ENCODE measurements around the gene CD8B. TPM values are rescaled to one million over a fixed set of nuclear protein-coding genes. Genes with fewer than 3 reads are reported as not detected.

The CD8B gene
- total and polyA plus RNA-seq, 7 donors = 0.71 to 11.6 (median 1.2) TPM; not detected in 2

DNA sequence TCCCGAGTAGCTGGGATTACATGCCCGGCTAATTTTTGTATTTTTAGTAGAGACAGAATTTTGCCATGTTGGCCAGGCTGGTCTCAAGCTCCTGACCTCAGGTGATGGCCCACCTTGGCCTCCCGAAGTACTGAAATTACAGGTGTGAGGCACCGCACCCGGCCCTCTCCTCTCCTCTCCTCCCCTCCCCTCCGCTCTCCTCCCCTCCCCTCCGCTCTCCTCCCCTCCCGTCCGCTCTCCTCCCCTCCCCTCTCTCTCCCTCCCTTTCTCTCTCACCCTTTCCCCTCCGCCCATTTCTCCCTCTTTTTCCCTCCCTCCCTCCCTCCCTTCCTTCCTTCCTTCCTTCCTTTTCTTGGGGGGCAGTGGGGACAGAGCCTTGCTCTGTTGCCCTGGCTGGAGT is 28.4 kb downstream of the CD8B start:
- Histone ChIP-seq H3K4me3 (no peak overlapping the region), H3K36me3 (no peaks in the 10 kb centered on the region), H3K27ac (no peak overlapping the region), H3K27me3 (no peaks in the 10 kb centered on the region), H3K9me3 (no peaks in the 10 kb centered on the region), H3K4me1 (peaks cover 0 to 10% (median 0%) of the 10 kb centered on the region in 4 donors)
- no peak for DNase-seq
- intact Hi-C loops (cut with DNase I) = no loop called here
- WGBS, 2 donors = 85 to 92% methylated on average over 10 of the region's 10 CpGs
- TF ChIP-seq POLR2AphosphoS5 (IDR thresholded peaks at IDR 0.05) (no peak), POLR2A (IDR thresholded peaks at IDR 0.05) (no peak), EP300 (IDR thresholded peaks at IDR 0.05) (no peak)
- TF ChIP-seq, protein P1, sequence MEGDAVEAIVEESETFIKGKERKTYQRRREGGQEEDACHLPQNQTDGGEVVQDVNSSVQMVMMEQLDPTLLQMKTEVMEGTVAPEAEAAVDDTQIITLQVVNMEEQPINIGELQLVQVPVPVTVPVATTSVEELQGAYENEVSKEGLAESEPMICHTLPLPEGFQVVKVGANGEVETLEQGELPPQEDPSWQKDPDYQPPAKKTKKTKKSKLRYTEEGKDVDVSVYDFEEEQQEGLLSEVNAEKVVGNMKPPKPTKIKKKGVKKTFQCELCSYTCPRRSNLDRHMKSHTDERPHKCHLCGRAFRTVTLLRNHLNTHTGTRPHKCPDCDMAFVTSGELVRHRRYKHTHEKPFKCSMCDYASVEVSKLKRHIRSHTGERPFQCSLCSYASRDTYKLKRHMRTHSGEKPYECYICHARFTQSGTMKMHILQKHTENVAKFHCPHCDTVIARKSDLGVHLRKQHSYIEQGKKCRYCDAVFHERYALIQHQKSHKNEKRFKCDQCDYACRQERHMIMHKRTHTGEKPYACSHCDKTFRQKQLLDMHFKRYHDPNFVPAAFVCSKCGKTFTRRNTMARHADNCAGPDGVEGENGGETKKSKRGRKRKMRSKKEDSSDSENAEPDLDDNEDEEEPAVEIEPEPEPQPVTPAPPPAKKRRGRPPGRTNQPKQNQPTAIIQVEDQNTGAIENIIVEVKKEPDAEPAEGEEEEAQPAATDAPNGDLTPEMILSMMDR (IDR thresholded peaks at IDR 0.05) = no peak

DNA sequence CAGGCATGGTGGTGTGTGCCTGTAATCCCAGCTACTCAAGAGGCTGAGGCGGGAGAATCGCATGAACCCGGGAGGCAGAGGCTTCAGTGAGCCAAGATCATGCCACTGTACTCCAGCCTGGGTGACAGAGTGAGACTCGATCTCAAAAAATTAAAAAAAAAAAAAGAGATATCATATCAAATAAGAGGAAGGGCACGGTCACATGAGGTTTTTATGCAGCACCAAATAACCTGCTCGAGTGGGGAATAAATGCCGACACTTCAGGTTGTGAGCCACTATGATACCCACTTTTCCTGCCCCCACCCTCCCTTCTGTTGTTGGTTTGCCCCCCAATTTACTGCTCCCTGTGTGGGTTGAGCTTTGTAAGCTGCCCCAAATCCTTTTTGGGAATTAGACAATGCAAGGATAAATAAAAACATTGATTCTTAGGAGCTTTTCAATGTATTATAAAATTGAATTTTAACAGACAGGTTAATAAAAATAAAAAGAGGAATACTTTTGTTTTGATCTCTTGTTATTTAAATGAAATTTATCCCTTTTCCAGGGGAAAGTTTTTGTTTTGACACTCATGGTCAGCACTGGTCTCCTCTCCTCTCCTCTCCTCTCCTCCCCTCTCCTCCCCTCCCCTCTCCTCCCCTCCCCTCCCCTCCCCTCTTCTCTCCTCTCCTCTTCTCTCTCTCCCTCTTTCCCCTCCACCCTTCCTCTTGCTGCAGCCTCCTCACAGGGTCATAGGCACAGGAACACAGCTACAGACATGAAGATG is 29.2 kb downstream of the CD8B start:
- DNase-seq = no peak
- TF ChIP-seq EP300 (IDR thresholded peaks at IDR 0.05) (no peak), POLR2AphosphoS5 (IDR thresholded peaks at IDR 0.05) (no peak), POLR2A (IDR thresholded peaks at IDR 0.05) (no peak)
- TF ChIP-seq, protein P1 (IDR thresholded peaks at IDR 0.05) = no peak
- intact Hi-C loops (cut with DNase I) = no loop called here
- H3K4me3 ChIP-seq = no peak overlapping the region
- H3K4me1 ChIP-seq = peaks cover 0 to 5% (median 0%) of the 10 kb centered on the region in 4 donors
- H3K36me3 ChIP-seq = no peaks in the 10 kb centered on the region
- 79 to 82% methylated on average over 7 of the region's 7 CpGs for WGBS, 2 donors
- no peak overlapping the region for H3K27ac ChIP-seq
- no peaks in the 10 kb centered on the region for H3K27me3 ChIP-seq
- no peaks in the 10 kb centered on the region for H3K9me3 ChIP-seq

DNA sequence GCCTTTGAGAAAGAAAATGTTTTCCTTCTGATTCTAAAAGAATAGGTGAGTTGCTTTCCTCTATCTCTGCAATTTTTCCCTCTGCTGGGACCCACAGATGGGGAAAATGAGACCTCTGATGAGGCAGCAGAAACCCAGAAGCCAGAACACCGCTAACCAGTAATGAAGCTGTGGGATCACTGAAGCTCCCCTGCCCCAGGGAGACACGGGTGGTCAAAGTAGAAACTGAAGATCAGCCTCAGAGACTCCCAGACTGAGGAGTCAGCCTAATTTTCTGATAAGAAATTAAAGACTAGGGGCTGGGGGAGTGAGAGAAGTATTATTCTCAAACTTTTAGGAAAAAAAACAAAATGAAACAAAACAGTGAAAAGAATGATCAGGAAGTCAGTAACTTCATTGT is 30.1 kb downstream of the CD8B start:
- Histone ChIP-seq H3K4me3 (no peak overlapping the region), H3K36me3 (no peaks in the 10 kb centered on the region), H3K9me3 (no peaks in the 10 kb centered on the region), H3K27me3 (no peaks in the 10 kb centered on the region), H3K4me1 (peaks cover 0 to 2% (median 0%) of the 10 kb centered on the region in 4 donors), H3K27ac (no peak overlapping the region)
- WGBS, 2 donors = 62 to 65% methylated on average over 2 of the region's 2 CpGs
- TF ChIP-seq POLR2A (IDR thresholded peaks at IDR 0.05) = no peak
- TF ChIP-seq, protein P1 (IDR thresholded peaks at IDR 0.05) = no peak
- DNase-seq = no peak
- intact Hi-C loops (cut with DNase I) = no loop called here

DNA sequence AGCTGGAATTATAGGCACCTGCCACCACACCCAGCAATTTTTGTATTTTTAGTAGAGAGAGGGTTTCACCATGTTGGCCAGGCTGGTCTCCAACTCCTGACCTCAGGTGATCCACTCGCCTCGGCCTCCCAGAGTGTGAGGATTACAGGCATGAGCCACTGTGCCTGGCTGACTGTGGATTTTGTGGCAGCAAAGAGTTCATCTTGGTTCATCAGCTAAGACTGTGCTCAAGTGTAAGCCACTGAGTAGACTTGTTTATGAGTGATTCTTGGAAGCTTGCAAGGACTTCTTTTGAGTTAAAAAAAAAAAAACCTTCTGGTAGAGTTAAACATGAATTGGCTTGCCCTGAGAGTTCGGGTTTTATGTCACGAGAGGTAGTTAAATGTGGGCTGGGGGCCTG is 34.7 kb downstream of the CD8B start:
- intact Hi-C loops (cut with DNase I) = no loop called here
- DNase-seq = no peak
- no peak for TF ChIP-seq POLR2AphosphoS5 (IDR thresholded peaks at IDR 0.05)
- Histone ChIP-seq H3K27ac (no peak overlapping the region), H3K4me3 (no peak overlapping the region), H3K4me1 (no peaks in the 10 kb centered on the region), H3K36me3 (no peaks in the 10 kb centered on the region), H3K9me3 (peaks cover 0 to 4% (median 0%) of the 10 kb centered on the region in 4 donors), H3K27me3 (no peaks in the 10 kb centered on the region)
- WGBS, 2 donors = 87 to 88% methylated on average over 4 of the region's 4 CpGs

DNA sequence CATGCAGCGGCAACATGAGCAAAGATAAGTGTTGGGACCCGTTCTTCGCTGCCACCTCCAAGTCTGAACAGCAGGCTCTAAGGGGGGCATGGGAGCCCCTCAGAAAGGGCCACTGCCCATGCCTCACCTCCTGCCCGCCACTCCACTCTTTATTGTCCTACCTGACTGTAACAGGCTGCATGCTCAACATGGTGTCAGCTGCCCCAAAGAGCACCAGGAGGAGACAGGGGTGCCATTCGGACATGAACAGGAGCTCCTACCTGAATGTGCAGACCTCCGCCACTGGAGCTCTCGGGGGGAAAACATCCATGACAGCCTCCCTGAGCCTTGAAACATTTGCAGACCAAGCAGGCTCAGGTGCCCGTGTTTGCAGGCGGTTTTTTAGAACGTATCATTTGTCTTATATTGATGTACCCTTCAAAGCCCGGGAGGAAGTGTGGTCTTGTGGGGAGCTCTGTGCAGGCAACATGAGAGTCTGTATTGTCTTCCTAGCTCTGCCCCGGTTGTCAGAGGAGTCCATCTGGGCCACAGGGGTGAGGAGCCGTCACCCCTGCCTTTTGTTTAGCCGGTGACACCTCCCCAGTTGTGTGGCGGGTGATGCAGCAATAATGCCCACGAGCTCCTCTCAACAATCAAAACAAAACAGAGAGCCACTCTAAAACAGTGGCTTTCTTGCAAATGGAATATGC is 35.8 kb downstream of the CD8B start:
- intact Hi-C loops (cut with DNase I) = no loop called here
- no peaks in the 10 kb centered on the region for H3K27me3 ChIP-seq
- H3K36me3 ChIP-seq = no peaks in the 10 kb centered on the region
- WGBS, 2 donors = 70 to 87% methylated on average over 16 of the region's 16 CpGs
- TF ChIP-seq POLR2A (IDR thresholded peaks at IDR 0.05) = no peak
- no peak for TF ChIP-seq EP300 (IDR thresholded peaks at IDR 0.05)
- TF ChIP-seq POLR2AphosphoS5 (IDR thresholded peaks at IDR 0.05) = no peak
- TF ChIP-seq, protein P1 (IDR thresholded peaks at IDR 0.05) = no peak
- no peaks in the 10 kb centered on the region for H3K4me1 ChIP-seq
- no peak for DNase-seq
- H3K9me3 ChIP-seq = peaks cover 0 to 4% (median 0%) of the 10 kb centered on the region in 4 donors
- H3K27ac ChIP-seq = no peak overlapping the region
- no peak overlapping the region for H3K4me3 ChIP-seq

All from sigmoid colon (tissue), 7 donors.